Neutrophil (primary cell): ENCODE results near the gene IKZF1.
A peak's percentile ranks its signal among the peaks of the same experiment; 100 is the strongest.

Experiments
- H3K27ac ChIP-seq: fragments of 200-600 bp; sonication (generic); 2 replicates; pipeline ENCODE4 v1.5.1; 2016; ENCODE audit warnings: mild to moderate bottlenecking, moderate library complexity
- H3K27me3 ChIP-seq: fragments of 200-600 bp; sonication (generic); 2 replicates; pipeline ENCODE4 v1.6.0; 2016; ENCODE audit warnings: mild to moderate bottlenecking
- H3K36me3 ChIP-seq: fragments of 200-600 bp; sonication (generic); 2 replicates; pipeline ENCODE4 v1.5.1; 2017
- H3K4me1 ChIP-seq, 2 experiments: fragments of 200-600 bp in 1 of 2; sonication (generic) in 1 of 2; 1 replicate in 1 of 2; 2 replicates in 1 of 2; pipeline versions ENCODE4 v1.5.1 to v1.6.1; 2013 to 2016; ENCODE audit warnings: low read depth in 1 of 2, low read length in 1 of 2, mild to moderate bottlenecking in 1 of 2, moderate library complexity in 1 of 2; ENCODE audit not compliant: control insufficient read depth in 1 of 2, insufficient read depth in 1 of 2
- H3K4me3 ChIP-seq, 2 experiments: fragments of 200-600 bp in 1 of 2; sonication (generic) in 1 of 2; 1 replicate in 1 of 2; 2 replicates in 1 of 2; pipeline ENCODE4 v1.5.1; 2013 to 2016; ENCODE audit warnings: low read depth in 1 of 2, low read length in 1 of 2, mild to moderate bottlenecking in 1 of 2, moderate library complexity in 1 of 2
- H3K9me3 ChIP-seq: fragments of 200-600 bp; sonication (generic); 2 replicates; pipeline ENCODE4 v1.5.1; 2016
- CTCF ChIP-seq: fragments of 200-600 bp; sonication (generic); IDR thresholded peaks from 2 replicates; pipeline ENCODE4 v1.5.1; 2016; ENCODE audit warnings: antibody characterized with exemption

Gene IKZF1

DNA sequence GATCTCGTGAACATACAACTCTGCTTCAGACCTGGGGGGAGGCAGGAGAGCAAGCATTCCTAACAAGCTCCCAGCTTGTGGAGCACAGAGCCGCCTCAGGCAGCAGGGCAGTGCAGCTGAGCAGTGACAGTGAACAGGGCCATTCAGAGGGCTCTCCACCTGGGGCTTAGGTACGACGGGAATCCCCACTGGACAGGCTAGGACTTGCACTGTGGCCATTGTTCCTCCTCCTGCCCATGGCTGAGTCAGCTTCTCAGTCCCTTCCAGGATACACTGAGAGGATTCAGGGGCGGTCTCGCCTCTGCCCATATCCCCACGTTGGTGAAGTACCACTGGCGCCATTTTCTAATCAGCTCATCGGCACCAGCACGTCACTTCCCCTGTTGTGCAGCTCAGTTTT lies 74.6 kb downstream of the IKZF1 start:
- Histone ChIP-seq H3K4me3 (no peak overlapping the region), H3K27ac (peak overlapping the region; percentile 45), H3K27me3 (no peaks in the 10 kb centered on the region), H3K9me3 (no peaks in the 10 kb centered on the region), H3K4me1 (no peaks in the 10 kb centered on the region), H3K36me3 (peaks cover 89% of the 10 kb centered on the region)
- TF ChIP-seq CTCF = no peak

DNA sequence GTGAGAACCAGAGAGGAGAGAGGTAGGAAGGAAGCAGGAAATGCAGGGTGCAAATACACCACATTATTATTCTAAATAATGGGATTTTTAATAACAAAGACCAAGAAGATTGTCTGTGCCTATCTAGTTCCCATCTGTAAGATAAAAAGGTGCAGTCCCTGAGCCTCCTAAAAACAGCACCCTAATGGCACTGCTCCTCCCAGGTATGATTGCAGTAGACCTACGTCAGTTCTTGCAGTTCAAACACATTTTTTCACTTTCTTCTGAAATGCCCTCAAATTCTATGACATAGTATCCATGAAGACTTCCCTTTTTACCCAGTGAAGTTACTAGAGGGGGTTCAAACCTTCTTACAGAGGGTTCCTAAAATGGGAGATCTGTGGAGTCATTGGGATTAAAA lies 75.0 kb downstream of the IKZF1 start:
- Histone ChIP-seq H3K4me1 (no peaks in the 10 kb centered on the region), H3K9me3 (no peaks in the 10 kb centered on the region), H3K4me3 (no peak overlapping the region), H3K36me3 (peaks cover 89% of the 10 kb centered on the region), H3K27me3 (no peaks in the 10 kb centered on the region), H3K27ac (peak overlapping the region; percentile 45)
- no peak for TF ChIP-seq CTCF

DNA sequence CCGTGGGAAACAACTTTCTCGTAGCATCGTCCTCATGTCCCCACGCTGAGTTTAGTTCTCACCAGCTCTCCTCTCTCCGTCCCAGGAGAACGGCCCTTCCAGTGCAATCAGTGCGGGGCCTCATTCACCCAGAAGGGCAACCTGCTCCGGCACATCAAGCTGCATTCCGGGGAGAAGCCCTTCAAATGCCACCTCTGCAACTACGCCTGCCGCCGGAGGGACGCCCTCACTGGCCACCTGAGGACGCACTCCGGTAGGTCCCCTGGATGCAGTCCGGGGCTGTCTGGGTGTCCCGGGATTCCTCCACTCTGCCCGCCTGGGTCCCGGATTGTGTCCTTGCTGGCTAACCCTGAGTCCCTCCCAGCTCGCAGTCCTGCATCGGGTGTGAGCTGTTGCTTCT lies 77.9 kb downstream of the IKZF1 start:
- Histone ChIP-seq H3K36me3 (peaks cover 90% of the 10 kb centered on the region), H3K9me3 (no peaks in the 10 kb centered on the region), H3K4me3 (no peak overlapping the region), H3K27me3 (no peaks in the 10 kb centered on the region), H3K4me1 (no peaks in the 10 kb centered on the region), H3K27ac (no peak overlapping the region)
- no peak for TF ChIP-seq CTCF

DNA sequence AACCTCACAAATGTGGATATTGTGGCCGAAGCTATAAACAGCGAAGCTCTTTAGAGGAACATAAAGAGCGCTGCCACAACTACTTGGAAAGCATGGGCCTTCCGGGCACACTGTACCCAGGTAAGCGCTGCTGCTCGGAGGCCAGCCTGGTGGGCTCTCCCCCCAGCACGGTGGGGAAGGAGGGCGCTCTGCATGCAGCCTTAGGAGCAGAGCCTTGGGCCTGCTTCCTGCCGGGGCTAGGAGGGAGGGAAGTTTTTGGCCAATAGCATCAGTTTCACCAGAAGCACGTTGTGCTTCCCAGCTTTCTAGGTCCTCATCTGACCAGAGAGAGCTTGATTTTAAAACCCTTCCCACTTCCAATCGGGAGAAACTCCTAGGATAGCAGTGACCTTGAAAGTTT lies 82.8 kb downstream of the IKZF1 start:
- no peaks in the 10 kb centered on the region for H3K4me1 ChIP-seq
- no peaks in the 10 kb centered on the region for H3K27me3 ChIP-seq
- no peaks in the 10 kb centered on the region for H3K9me3 ChIP-seq
- no peak overlapping the region for H3K4me3 ChIP-seq
- H3K27ac ChIP-seq = peak overlapping the region; percentile 5
- no peak for TF ChIP-seq CTCF
- peaks cover 100% of the 10 kb centered on the region for H3K36me3 ChIP-seq

- Histone ChIP-seq H3K4me3 (no peak overlapping the region), H3K27ac (peak overlapping the region; percentile 33), H3K27me3 (no peaks in the 10 kb centered on the region), H3K9me3 (no peaks in the 10 kb centered on the region), H3K36me3 (peaks cover 98% of the 10 kb centered on the region), H3K4me1 (no peaks in the 10 kb centered on the region)
- no peak for TF ChIP-seq CTCF
Measured at GRCh38 chr7:50389961-50390360, 85.4 kb downstream of the IKZF1 start.

- Histone ChIP-seq H3K36me3 (peaks cover 84% of the 10 kb centered on the region), H3K9me3 (no peaks in the 10 kb centered on the region), H3K27me3 (no peaks in the 10 kb centered on the region), H3K4me1 (no peaks in the 10 kb centered on the region), H3K4me3 (no peak overlapping the region), H3K27ac (no peak overlapping the region)
- TF ChIP-seq CTCF = no peak
Measured at GRCh38 chr7:50391386-50391785, 86.9 kb downstream of the IKZF1 start.
